HepG2 (cell line): ENCODE data around the gene ACTL7B. TPM values are rescaled to one million over a fixed set of nuclear protein-coding genes. Genes with fewer than 3 reads are reported as not detected.

Experiments used
- MAFF ChIP-seq: IDR thresholded peaks from 2 replicates; pipeline ENCODE4 v1.6.1; 2011; ENCODE audit warnings: low read depth, low read length, improper control_type of control experiment
- RBFOX2 ChIP-seq: fragments of 200-400 bp; formaldehyde crosslinking; IDR thresholded peaks from 2 replicates; pipeline ENCODE4 v1.6.1; 2017; ENCODE audit warnings: low read depth, mild to moderate bottlenecking, low read length
- TCF7 ChIP-seq: sonication (generic); IDR thresholded peaks from 2 replicates; pipeline ENCODE4 v1.6.1; 2016; ENCODE audit warnings: antibody characterized with exemption, low read depth
- ZNF296 ChIP-seq: sonication (generic); formaldehyde crosslinking; conservative IDR thresholded peaks from 2 replicates; pipeline ENCODE4 v1.5.0; 2020; ENCODE audit warnings: mild to moderate bottlenecking, missing genetic modification reagents
- ZNF589 ChIP-seq: sonication (generic); formaldehyde crosslinking; conservative IDR thresholded peaks from 2 replicates; pipeline ENCODE4 v1.8.0; 2022; ENCODE audit warnings: mild to moderate bottlenecking, moderate library complexity, missing genetic modification reagents
- polyA plus RNA-seq, 8 experiments: library from polyadenylated mRNA; depleted of rRNA in 3 of 8; stranded (reverse) in 7 of 8; unstranded in 1 of 8; fragments of >200 nt; fragmentation: Illumina TruSeq in 4 of 8; extraction: Trizol in 4 of 8; gene quantifications; 2 replicates each; pipeline versions ENCODE4 v1.2.1 to v1.2.3, GENCODE V29; 2011 to 2016; ENCODE audit warnings: low read depth in 4 of 8, missing spikeins in 1 of 8, mixed read lengths in 1 of 8; ENCODE audit not compliant: insufficient read depth in 1 of 8
- total RNA-seq, 5 experiments: library from RNA; depleted of rRNA; stranded (reverse); fragments of >200 nt; fragmentation: Illumina TruSeq; extraction: Trizol; gene quantifications; 2 replicates each; pipeline ENCODE4 v1.2.3, GENCODE V29; 2016; ENCODE audit warnings: low read depth in 1 of 5
- TF ChIP-seq, protein P1 (sequence below): sonication (generic); formaldehyde crosslinking; conservative IDR thresholded peaks from 2 replicates; pipeline ENCODE4 v1.4.0; 2020; ENCODE audit warnings: missing genetic modification reagents
- TF ChIP-seq, protein P2 (sequence below): sonication (generic); formaldehyde crosslinking; IDR thresholded peaks from 2 replicates; pipeline ENCODE4 v1.4.0; 2020; ENCODE audit warnings: mild to moderate bottlenecking, missing genetic modification reagents
- TF ChIP-seq, protein P3 (sequence below): sonication (generic); formaldehyde crosslinking; IDR thresholded peaks from 2 replicates; pipeline ENCODE4 v1.8.1; 2023; ENCODE audit warnings: mild to moderate bottlenecking, moderate library complexity, missing genetic modification reagents
- TF ChIP-seq, protein P4 (sequence below): sonication (generic); formaldehyde crosslinking; IDR thresholded peaks from 2 replicates; pipeline ENCODE4 v1.4.0; 2020; ENCODE audit warnings: mild to moderate bottlenecking, low read depth, missing genetic modification reagents
- TF ChIP-seq, protein P5 (sequence below): sonication (generic); formaldehyde crosslinking; IDR thresholded peaks from 2 replicates; pipeline ENCODE4 v1.5.0; 2020; ENCODE audit warnings: missing genetic modification reagents
- TF ChIP-seq, protein P6 (sequence below): sonication (generic); formaldehyde crosslinking; IDR thresholded peaks from 2 replicates; pipeline ENCODE4 v1.5.1; 2020; ENCODE audit warnings: mild to moderate bottlenecking, missing genetic modification reagents, borderline replicate concordance
- TF ChIP-seq, protein P7 (sequence below): IDR thresholded peaks from 2 replicates; pipeline ENCODE4 v1.6.1; 2012; ENCODE audit warnings: low read length, improper control_type of control experiment

Gene ACTL7B
- total and polyA plus RNA-seq, 2 of the 13 experiments (the other 11 are each of a cell fraction or from before 2014, with no cell fraction given) = 0.07 to 0.11 TPM

DNA sequence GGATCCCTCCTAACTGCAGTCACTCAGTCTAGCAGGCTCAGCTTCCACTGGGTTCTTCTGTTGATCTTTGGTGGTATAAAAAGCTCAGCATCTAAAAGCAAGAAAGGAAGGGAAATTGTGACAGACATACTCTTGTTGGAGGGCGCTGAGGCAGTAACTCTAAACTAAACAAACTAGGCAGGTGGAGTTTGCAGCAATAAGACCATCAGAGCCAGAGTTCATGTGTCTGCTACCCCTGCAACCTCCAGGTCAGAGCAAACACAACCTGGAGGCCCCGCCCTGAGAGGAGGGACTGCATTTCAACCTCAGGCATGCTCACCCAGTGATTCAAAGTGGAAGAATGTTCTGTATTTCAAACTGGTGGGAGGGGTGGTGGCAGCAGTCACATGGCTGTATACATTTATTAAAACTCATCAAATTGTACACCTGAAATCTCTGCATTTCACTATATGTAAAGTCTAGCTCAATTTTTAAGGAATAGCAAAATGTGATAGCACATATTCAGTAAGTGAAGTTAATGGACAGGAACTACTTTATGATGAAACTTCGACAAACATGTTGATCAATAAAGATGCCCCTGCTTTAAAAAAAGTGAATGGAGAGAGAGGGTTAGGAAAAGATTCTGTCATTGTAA lies 13.4 kb upstream of the ACTL7B start (continued):
- TF ChIP-seq, protein P1, sequence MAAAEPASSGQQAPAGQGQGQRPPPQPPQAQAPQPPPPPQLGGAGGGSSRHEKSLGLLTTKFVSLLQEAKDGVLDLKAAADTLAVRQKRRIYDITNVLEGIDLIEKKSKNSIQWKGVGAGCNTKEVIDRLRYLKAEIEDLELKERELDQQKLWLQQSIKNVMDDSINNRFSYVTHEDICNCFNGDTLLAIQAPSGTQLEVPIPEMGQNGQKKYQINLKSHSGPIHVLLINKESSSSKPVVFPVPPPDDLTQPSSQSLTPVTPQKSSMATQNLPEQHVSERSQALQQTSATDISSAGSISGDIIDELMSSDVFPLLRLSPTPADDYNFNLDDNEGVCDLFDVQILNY (CRISPR knock-in tag) = no peak
- TF ChIP-seq ZNF296 (CRISPR knock-in tag) = no peak
- TF ChIP-seq ZNF589 = no peak
- TF ChIP-seq, protein P2, sequence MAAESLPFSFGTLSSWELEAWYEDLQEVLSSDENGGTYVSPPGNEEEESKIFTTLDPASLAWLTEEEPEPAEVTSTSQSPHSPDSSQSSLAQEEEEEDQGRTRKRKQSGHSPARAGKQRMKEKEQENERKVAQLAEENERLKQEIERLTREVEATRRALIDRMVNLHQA (CRISPR knock-in tag) = no peak
- TF ChIP-seq, protein P3, sequence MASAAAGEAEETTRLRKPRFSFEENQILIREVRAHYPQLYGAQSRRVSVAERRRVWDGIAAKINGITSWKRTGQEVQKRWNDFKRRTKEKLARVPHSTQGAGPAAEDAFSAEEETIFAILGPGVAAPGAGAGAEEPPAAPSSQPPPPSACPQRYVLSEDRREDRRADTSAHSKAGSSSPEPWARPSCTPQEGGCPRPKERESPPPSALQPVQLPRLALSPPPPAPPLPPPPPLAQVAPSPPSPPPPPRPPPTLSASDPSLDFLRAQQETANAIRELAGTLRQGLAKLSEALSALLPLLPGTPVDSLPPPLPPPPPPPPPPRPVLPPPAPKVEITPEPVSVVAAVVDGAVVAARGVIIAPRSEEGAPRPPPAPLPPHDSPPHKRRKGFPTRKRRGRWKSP = 0 out of 2 replicates have a peak, but pooled peaks have one; percentile 28
- TF ChIP-seq, protein P4, sequence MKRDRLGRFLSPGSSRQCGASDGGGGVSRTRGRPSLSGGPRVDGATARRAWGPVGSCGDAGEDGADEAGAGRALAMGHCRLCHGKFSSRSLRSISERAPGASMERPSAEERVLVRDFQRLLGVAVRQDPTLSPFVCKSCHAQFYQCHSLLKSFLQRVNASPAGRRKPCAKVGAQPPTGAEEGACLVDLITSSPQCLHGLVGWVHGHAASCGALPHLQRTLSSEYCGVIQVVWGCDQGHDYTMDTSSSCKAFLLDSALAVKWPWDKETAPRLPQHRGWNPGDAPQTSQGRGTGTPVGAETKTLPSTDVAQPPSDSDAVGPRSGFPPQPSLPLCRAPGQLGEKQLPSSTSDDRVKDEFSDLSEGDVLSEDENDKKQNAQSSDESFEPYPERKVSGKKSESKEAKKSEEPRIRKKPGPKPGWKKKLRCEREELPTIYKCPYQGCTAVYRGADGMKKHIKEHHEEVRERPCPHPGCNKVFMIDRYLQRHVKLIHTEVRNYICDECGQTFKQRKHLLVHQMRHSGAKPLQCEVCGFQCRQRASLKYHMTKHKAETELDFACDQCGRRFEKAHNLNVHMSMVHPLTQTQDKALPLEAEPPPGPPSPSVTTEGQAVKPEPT = no peak
- TF ChIP-seq, protein P5, sequence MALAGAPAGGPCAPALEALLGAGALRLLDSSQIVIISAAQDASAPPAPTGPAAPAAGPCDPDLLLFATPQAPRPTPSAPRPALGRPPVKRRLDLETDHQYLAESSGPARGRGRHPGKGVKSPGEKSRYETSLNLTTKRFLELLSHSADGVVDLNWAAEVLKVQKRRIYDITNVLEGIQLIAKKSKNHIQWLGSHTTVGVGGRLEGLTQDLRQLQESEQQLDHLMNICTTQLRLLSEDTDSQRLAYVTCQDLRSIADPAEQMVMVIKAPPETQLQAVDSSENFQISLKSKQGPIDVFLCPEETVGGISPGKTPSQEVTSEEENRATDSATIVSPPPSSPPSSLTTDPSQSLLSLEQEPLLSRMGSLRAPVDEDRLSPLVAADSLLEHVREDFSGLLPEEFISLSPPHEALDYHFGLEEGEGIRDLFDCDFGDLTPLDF (CRISPR knock-in tag) = no peak
- TF ChIP-seq RBFOX2 = peak; percentile 53; the same call in 1 of the 2 replicates
- TF ChIP-seq MAFF = no peak
- peak; percentile 41; the same call in 1 of the 2 replicates for TF ChIP-seq TCF7
- TF ChIP-seq, protein P6, sequence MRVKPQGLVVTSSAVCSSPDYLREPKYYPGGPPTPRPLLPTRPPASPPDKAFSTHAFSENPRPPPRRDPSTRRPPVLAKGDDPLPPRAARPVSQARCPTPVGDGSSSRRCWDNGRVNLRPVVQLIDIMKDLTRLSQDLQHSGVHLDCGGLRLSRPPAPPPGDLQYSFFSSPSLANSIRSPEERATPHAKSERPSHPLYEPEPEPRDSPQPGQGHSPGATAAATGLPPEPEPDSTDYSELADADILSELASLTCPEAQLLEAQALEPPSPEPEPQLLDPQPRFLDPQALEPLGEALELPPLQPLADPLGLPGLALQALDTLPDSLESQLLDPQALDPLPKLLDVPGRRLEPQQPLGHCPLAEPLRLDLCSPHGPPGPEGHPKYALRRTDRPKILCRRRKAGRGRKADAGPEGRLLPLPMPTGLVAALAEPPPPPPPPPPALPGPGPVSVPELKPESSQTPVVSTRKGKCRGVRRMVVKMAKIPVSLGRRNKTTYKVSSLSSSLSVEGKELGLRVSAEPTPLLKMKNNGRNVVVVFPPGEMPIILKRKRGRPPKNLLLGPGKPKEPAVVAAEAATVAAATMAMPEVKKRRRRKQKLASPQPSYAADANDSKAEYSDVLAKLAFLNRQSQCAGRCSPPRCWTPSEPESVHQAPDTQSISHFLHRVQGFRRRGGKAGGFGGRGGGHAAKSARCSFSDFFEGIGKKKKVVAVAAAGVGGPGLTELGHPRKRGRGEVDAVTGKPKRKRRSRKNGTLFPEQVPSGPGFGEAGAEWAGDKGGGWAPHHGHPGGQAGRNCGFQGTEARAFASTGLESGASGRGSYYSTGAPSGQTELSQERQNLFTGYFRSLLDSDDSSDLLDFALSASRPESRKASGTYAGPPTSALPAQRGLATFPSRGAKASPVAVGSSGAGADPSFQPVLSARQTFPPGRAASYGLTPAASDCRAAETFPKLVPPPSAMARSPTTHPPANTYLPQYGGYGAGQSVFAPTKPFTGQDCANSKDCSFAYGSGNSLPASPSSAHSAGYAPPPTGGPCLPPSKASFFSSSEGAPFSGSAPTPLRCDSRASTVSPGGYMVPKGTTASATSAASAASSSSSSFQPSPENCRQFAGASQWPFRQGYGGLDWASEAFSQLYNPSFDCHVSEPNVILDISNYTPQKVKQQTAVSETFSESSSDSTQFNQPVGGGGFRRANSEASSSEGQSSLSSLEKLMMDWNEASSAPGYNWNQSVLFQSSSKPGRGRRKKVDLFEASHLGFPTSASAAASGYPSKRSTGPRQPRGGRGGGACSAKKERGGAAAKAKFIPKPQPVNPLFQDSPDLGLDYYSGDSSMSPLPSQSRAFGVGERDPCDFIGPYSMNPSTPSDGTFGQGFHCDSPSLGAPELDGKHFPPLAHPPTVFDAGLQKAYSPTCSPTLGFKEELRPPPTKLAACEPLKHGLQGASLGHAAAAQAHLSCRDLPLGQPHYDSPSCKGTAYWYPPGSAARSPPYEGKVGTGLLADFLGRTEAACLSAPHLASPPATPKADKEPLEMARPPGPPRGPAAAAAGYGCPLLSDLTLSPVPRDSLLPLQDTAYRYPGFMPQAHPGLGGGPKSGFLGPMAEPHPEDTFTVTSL (CRISPR knock-in tag) = peak; percentile 60; the same call in 1 of the 2 replicates
- TF ChIP-seq, protein P7, sequence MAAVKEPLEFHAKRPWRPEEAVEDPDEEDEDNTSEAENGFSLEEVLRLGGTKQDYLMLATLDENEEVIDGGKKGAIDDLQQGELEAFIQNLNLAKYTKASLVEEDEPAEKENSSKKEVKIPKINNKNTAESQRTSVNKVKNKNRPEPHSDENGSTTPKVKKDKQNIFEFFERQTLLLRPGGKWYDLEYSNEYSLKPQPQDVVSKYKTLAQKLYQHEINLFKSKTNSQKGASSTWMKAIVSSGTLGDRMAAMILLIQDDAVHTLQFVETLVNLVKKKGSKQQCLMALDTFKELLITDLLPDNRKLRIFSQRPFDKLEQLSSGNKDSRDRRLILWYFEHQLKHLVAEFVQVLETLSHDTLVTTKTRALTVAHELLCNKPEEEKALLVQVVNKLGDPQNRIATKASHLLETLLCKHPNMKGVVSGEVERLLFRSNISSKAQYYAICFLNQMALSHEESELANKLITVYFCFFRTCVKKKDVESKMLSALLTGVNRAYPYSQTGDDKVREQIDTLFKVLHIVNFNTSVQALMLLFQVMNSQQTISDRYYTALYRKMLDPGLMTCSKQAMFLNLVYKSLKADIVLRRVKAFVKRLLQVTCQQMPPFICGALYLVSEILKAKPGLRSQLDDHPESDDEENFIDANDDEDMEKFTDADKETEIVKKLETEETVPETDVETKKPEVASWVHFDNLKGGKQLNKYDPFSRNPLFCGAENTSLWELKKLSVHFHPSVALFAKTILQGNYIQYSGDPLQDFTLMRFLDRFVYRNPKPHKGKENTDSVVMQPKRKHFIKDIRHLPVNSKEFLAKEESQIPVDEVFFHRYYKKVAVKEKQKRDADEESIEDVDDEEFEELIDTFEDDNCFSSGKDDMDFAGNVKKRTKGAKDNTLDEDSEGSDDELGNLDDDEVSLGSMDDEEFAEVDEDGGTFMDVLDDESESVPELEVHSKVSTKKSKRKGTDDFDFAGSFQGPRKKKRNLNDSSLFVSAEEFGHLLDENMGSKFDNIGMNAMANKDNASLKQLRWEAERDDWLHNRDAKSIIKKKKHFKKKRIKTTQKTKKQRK = no peak
